ENCODE measurements around the gene TMEM108.

TMEM108 gene

GRCh38 chr3:133055339-133055738, 17.1 kb downstream of the TMEM108 start:
- DNase-seq, result no peak

DNA sequence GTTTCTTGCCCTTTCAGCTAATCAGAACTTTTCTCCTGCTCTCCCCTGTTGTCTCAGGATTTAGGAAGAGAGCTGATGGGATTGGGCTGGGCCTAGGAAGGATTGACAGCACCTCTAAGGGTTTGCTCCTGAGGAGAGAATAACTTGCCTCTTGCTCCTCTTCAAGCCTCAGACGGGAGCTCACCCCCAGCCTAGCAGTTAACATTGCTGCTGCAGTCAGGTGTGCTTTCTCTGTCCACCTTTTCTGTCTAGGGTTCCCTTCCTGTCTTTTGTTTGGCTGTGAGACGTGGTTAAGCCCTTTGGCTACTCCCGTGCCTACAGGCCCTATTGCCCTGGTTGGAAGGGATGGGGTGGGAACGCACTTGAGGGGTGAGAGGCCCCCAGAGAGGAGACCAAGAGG, 20.1 kb downstream of the TMEM108 start:
- no peak for DNase-seq

- no peak for DNase-seq
These were observed 20.6 kb downstream of the TMEM108 start for GRCh38 chr3:133058831-133059230.

GRCh38 chr3:133065193-133065961, 27.2 kb downstream of the TMEM108 start:
- no peak for DNase-seq

- DNase-seq, result no peak
These were observed 27.8 kb downstream of the TMEM108 start for GRCh38 chr3:133066026-133066425.

GRCh38 chr3:133069556-133070286, 31.5 kb downstream of the TMEM108 start:
- DNase-seq, result no peak

DNA sequence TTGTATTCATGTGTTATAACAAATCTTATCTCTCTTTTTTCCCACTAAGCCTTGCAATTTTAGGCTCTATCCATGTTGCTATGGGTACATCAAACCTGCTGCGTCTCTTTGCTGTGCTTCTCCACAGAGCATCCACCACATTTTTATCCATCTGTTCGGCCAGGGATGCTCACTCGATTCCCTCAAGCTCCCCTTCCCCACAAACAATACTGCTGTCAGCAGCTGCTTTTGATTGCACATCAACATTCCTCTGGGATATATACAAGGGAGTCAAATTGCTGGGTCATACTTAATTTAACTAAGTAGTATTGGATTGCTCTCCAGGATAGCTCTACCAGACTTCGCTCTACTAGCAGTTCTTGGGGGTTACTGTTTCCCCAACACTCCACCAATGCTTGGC, 36.8 kb downstream of the TMEM108 start:
- no peak for DNase-seq

DNA sequence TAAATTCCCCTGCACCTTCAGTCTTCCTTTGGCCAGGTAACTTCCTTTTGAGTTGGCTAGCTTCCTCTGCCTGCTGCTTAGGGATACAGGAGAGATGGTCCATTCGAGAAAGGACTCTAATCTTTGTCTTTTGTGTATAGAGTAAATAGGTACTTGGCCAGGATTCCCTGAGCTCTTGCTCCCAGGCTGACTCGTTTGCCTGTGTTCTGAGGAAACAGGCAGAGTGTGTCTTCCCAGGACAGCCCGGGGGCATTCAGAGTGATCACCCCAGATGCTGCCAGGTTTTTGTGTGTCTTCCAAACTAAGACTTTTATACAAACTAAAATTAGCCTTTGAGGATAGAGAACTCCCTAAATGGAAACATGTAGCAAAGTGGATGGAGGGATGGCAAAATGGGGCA, 39.5 kb downstream of the TMEM108 start:
- DNase-seq, result no peak

DNA sequence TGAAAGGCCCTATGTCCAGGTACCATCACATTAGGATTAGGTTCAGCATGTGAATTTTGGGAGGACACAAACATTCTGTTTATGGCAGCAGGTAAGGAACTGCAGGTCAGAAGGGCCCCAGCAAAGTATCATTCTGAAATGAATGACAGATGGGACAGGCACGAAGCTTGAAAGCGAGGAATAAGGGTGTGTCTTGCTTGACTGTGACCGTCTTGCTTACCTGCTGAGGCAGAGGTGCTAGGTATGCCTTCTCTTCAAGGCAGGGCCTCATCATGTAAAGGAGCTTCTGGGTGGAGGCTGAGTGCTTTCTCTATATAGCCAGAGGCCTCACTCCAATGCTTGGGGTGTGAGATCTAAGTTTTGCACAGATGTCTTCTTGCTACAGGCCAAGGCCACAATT, 41.4 kb downstream of the TMEM108 start:
- DNase-seq, result no peak

- no peak for DNase-seq
These were observed 42.8 kb downstream of the TMEM108 start for GRCh38 chr3:133081016-133081415.

DNA sequence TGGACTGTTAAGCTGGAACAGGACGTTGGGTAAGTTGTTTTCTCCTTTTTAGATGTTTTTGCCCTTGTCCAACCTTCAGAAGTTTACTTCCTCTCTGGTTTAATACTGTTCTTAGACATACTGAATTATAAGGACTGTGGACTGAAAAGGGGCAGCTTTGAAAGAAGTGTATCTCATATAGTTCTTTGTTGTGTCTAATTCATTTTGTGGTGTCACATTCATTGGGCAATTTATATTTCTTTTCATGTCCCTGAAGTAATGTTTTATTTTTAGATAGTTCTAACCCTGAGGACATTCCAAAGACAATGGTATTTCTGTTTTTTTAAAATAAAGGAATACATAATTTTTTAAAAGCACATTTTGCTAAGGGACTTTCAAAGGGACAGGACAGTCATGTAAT, 45.2 kb downstream of the TMEM108 start:
- no peak for DNase-seq

GRCh38 chr3:133089906-133090485, 51.8 kb downstream of the TMEM108 start:
- DNase-seq, result no peak

DNA sequence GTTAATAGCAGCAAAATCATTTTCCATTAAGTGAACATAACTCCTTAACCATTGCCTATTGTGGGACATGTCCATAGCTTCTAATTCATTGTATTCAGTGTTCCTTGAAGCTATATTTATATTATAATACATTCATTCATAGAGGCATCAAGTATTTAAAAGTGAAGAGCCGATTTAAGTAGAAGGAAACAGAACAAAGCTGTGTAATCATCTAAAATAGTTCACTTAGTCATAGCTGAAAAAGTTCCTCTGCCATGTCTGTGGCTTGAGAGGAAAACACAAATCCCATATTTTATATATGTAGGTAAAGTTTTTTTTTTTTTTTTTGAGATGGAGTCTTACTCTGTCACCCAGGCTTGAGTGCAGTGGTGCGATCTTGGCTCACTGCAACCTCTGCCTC, 54.5 kb downstream of the TMEM108 start:
- no peak for DNase-seq

DNA sequence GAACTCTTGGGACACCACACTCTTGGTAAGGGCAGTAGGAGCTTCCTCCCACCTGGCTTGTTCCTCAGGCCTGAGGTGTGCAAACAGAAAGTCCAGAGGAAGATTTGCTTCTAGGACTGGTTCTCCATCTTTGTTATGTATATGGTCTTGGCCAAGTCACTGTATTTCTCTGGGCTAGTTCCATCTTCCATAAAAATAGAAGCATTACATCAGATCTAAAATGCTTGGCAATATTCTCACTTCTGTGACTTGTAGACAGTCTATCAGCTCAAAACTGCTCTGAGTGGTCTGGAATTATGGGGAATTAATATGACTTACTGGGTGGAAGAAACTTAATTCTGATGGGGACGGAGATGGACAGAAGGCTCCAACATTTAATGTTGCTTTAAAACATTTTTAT, 55.2 kb downstream of the TMEM108 start:
- no peak for DNase-seq

- DNase-seq, result no peak
These were observed 58.9 kb downstream of the TMEM108 start for GRCh38 chr3:133096900-133097613.

- no peak for DNase-seq
These were observed 65.5 kb downstream of the TMEM108 start for GRCh38 chr3:133103706-133104105.

DNA sequence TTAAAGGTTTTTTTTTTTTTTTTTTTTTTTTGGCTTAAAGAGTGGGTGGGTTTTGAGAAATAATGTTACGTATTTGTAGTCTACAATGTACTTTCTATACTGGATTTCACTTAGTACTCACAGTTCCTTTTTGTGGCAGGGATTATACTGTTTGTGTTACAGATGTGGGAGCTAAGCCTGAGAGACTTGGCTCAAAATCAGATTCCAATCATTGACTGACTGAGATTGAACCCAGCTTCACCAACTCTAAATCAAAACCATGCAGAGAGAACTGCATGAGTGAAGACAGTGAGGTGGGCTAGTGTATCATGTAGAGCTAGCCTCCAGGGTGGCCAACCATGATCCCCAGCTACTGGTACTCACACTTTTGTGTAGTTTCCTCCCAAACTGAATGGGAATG, 68.0 kb downstream of the TMEM108 start:
- DNase-seq, result no peak

GRCh38 chr3:133112666-133113065, 74.5 kb downstream of the TMEM108 start:
- DNase-seq, result no peak

- no peak for DNase-seq
These were observed 75.3 kb downstream of the TMEM108 start for GRCh38 chr3:133113526-133113925.

DNA sequence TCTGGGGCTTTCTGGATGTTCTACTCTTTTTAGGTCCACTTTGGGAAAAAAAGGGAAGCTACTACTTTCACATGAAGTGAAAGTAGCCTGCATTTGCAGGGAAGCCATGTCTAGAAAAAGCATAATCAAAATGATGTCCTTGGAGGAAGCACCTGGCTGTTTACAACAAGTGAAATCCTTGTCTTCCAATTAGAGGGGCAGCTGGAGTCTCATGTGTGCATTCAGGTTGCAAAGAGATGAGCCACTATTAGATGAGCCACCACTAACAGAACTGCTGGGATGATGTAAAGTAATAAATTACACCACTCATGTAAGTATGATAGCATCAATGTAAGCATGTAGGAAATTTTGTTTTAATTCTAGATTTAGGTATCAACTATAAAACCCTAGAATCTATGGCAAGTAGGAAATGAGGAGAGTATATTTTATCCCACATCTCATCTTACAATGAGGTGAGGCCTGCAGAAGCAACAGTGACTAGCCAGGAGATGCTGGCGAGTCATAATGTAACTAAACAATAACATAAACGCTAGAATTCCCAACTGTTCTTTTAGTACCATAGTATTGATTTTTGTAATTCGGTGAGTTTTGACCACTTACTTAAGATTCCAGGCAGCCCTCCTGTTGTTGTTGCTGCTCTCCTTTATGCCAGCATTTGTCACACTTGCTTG, 75.9 kb downstream of the TMEM108 start:
- no peak for DNase-seq

DNA sequence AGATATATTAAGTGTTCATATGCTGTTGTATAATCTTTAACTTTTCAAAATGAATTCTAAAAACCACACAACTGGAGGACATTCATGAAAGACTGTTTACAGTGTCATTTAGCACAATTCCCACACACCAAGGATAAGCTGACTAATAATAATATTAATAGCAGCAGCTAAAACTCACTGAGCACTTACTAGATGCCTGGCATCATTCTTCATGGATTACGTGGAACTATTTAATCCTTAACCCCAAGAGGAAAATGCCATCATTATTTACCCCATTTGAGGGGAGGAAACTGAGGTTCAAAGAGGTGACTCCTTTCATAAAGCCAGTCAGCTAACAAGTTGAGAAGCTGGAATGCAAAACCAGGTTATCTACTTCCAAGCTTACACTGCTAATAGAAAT, 77.0 kb downstream of the TMEM108 start:
- no peak for DNase-seq

DNA sequence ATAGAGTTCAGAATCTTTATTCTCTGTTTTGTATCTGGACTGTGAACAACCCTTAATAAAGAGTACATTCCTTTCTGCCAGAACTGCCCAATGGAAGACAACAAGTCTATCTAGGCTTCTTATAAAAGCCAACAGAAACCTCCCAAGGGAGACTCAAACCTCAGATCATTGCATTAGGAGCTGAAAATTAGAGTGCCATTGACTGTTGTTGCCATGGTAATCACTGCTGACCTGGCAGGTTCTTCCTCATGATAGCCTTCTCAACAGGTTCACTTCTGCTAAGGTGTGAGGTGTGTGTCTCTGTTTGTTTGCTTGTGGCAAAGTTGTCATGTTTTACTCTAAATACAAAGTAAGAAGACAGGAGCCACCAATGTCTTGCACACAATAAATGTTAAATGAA, 79.2 kb downstream of the TMEM108 start:
- no peak for DNase-seq

DNA sequence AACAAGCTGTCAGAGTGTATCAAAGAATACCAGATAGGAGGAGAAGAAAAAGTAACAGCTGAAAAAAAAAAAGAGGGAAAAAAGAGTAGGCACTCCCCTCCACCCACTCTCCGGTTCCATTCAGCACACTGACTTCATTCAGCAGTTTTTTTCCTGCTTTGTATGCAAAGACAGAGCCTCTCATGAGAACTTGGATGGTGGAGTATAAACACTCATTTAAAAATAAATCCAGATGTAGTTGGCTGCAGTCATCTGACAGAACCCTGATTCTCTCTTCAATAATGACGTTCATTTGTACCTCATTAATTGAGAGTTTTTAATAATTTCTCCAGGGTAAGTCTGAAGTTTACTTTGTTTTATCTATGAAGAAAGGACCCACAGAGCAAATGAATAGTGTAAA, 81.0 kb downstream of the TMEM108 start:
- DNase-seq, result no peak
